Measurements from ENCODE around the gene SLC19A1. TPM values are rescaled to one million over a fixed set of nuclear protein-coding genes. Genes with fewer than 3 reads are reported as not detected.

SLC19A1 gene
- total RNA-seq, 3 donors from 2014 or later = 12.6 to 22.8 (median 12.7) TPM

DNA sequence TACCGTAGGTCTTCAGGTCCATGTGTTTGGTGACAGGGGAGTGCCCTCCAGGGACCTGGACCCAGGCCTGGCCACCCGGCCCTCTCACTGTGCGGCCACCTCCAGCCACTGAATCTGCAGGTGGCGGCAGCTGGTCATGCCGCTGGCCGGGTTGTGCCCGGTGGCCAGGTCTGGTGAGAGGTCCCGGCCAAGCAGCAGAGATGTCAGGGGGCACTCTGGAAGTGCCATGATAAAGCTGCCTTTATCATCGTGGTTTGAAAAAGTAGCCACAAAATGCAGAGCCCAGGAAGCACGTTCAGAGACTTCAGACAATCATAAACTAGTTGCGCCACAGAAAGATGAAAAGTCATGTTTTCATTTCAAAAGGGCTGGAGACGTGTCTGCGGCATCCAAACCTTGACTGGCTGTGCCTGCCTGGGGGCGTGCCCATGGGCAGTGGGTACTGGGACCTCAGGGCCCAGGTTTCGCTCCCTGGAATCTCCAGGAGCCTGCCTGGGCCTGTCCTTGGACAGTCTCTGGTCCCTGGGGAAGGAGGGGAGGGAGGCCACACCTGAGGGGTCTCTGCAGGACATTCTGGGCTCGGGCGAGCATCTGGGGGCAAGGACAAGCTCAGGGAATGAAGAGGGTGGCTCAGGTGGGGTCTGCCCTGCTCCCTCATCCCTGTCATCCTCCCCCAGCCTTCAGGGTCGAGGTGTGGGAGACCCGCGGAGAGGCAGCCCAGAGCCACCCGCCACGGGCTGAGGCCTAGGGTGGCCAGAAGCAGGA, 92.4 kb downstream of the SLC19A1 start:
- TF ChIP-seq, protein P1, sequence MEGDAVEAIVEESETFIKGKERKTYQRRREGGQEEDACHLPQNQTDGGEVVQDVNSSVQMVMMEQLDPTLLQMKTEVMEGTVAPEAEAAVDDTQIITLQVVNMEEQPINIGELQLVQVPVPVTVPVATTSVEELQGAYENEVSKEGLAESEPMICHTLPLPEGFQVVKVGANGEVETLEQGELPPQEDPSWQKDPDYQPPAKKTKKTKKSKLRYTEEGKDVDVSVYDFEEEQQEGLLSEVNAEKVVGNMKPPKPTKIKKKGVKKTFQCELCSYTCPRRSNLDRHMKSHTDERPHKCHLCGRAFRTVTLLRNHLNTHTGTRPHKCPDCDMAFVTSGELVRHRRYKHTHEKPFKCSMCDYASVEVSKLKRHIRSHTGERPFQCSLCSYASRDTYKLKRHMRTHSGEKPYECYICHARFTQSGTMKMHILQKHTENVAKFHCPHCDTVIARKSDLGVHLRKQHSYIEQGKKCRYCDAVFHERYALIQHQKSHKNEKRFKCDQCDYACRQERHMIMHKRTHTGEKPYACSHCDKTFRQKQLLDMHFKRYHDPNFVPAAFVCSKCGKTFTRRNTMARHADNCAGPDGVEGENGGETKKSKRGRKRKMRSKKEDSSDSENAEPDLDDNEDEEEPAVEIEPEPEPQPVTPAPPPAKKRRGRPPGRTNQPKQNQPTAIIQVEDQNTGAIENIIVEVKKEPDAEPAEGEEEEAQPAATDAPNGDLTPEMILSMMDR (IDR thresholded peaks at IDR 0.05) = no peak
- intact Hi-C loops (cut with DNase I, micrococcal nuclease) = loop anchor here in 1 of 2 donors (10.0 kb wide), 1 partner anchor 305 kb away; no protein-coding TSS in a partner anchor

DNA sequence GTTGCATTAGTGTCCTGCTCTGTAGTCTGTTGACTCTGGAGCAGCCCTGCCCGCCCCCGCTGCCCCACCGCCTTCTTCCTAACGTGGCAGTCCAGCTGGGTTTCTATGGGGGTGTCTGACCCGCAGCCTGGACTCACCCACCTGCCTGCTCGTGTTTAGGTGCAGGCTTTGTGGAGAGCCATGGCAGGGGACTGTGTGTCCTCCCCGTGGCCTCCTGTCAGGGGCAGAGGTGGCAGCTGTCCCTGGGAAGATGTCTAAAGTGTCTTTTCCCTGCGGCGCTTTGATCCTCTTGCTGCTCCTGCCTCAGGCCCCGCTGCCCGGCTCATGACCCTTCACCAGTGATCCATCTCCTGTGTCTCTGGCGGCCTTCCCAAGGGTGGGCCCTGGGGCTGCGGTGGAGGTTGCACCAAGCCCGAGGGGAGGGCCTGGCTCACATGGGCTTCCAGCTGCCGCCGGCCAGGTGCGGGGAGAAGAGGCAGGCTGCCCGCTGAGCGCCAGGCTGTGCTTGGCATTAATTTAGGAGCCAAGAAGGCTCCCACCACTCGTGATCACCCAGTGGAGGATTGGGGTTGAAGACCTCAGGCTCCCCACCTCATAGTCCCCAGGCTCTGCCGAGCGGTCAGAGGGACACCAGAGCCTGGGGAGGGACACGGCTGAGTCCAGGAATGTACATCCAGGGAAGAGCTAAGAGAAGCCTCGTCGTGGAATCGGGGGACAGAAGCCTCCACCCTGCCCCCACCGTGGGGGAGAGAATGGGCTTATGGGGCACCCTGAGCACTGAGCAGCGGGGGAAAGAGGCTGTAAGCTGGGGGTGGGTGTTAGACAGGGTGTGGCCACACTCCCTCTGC, 93.2 kb downstream of the SLC19A1 start:
- intact Hi-C loops (cut with DNase I, micrococcal nuclease) = loop anchor here in 1 of 2 donors (10.0 kb wide), 1 partner anchor 304 kb away; no protein-coding TSS in a partner anchor
- DNase-seq (peak in 2 of 3 donors; percentile 9 to 37), ATAC-seq (no peak)
- H3K36me3 ChIP-seq (ENCODE audit: low read depth) = no peaks in the 10 kb centered on the region
- TF ChIP-seq, protein P1 (IDR thresholded peaks at IDR 0.05) = no peak
- H3K9me3 ChIP-seq = no peaks in the 10 kb centered on the region
- H3K4me3 ChIP-seq = no peak overlapping the region
- no peaks in the 10 kb centered on the region for H3K4me1 ChIP-seq (ENCODE audit: low read depth)

More for the DNA sequence above, 92.4 kb downstream of the SLC19A1 start:
- no peaks in the 10 kb centered on the region for H3K36me3 ChIP-seq (ENCODE audit: low read depth)
- ATAC-seq (no peak), DNase-seq (peak in 1 of 3 donors; percentile 31)
- no peaks in the 10 kb centered on the region for H3K4me1 ChIP-seq (ENCODE audit: low read depth)
- no peaks in the 10 kb centered on the region for H3K9me3 ChIP-seq
- H3K4me3 ChIP-seq = no peak overlapping the region

DNA sequence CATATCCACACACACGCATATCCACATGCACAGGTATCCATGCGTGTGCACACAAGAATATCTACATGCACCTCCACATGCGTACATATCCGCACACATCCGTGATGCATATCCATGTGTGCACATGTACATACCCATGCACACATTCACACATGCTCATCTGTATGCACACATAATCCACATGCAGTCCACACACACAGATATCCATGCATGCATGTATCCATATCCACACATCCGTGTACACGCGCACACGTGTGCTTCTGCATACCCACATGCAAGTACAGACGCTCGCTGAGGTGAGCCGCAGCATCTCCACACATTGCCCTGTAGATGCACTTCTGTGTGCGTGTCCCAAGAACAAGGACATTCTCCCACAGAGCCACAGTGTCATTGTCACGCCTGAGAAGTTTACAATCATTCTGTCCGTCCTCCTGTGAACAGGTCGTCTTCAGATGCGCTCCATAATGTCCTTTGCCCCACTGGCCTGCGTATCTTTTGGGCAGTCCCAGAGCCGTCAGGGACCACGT, 93.9 kb downstream of the SLC19A1 start:
- H3K9me3 ChIP-seq = no peaks in the 10 kb centered on the region
- TF ChIP-seq, protein P1 (IDR thresholded peaks at IDR 0.05) = no peak
- H3K4me3 ChIP-seq = no peak overlapping the region
- H3K36me3 ChIP-seq (ENCODE audit: low read depth) = no peaks in the 10 kb centered on the region
- no peak for ATAC-seq
- no peak for DNase-seq
- intact Hi-C loops (cut with DNase I, micrococcal nuclease) = loop anchor here in 1 of 2 donors (10.0 kb wide), 1 partner anchor 304 kb away; no protein-coding TSS in a partner anchor
- no peaks in the 10 kb centered on the region for H3K4me1 ChIP-seq (ENCODE audit: low read depth)

Small RNA genes lying within 50 kb of the gene (microRNA-seq; reads per million reads assigned to microRNA genes)
- gene MIR6815 = 1.4 reads per million

Other genes starting within 250 kb of the SLC19A1 start
- gene COL18A1, start 137.3 kb downstream of the SLC19A1 start, total RNA-seq = 10 to 100 TPM in 2 of 3 donors, 1 to 10 TPM in 1; 4.6 to 46.9 (median 21.3) TPM
- 10 to 100 TPM in 1 of 3 donors, 1 to 10 TPM in 2; 4.5 to 18.4 (median 7.6) TPM for gene PCBP3, start 101.3 kb upstream of the SLC19A1 start, total RNA-seq

All from mucosa of descending colon (tissue), 3 donors.